ENCODE measurements around the gene TMC7. TPM values are rescaled to one million over a fixed set of nuclear protein-coding genes. Genes with fewer than 3 reads are reported as not detected.

Gene TMC7
- total and polyA plus RNA-seq, 2 of the 8 experiments (the other 6 are each of a cell fraction or from before 2014, with no cell fraction given): 2.3 to 2.6 TPM

- TF ChIP-seq SAP30 (IDR thresholded peaks at IDR 0.05; ENCODE audit: insufficient read depth, insufficient replicate concordance, low read length) (no peak), POLR2AphosphoS5 (IDR thresholded peaks at IDR 0.05; ENCODE audit: low read depth, low read length) (no peak), EZH2 (IDR thresholded peaks at IDR 0.05; ENCODE audit: low read depth, low read length, severe bottlenecking) (no peak), EGR1 (IDR thresholded peaks at IDR 0.05; ENCODE audit: borderline replicate concordance, low read depth, low read length) (no peak), NRF1 (IDR thresholded peaks at IDR 0.05; ENCODE audit: low read depth, low read length) (no peak), TBP (IDR thresholded peaks at IDR 0.05; ENCODE audit: low read depth, low read length) (no peak)
Measured at GRCh38 chr16:18979936-18980335, 3.8 kb upstream of the TMC7 start (continued).

All from H1 (cell line).